Subcutaneous adipose tissue (tissue), 4 donors: ENCODE measurements around the gene CA11. TPM values are rescaled to one million over a fixed set of nuclear protein-coding genes. Genes with fewer than 3 reads are reported as not detected.

Experiments used
- total RNA-seq, 4 donors: library from RNA; depleted of rRNA; stranded (reverse); fragments of >200 nt; gene quantifications; one replicate each; pipeline ENCODE4 v1.1.0, GENCODE V29; 2016
- TF ChIP-seq, protein P1 (sequence below): fragments of 450-650 bp; IDR thresholded peaks from one replicate; pipeline ENCODE4 v1.5.1; 2016; ENCODE audit warnings: low read depth, mild to moderate bottlenecking, control low read depth, antibody characterized with exemption, moderate library complexity

Gene CA11
- total RNA-seq, 4 donors from 2014 or later = 1.5 to 3.4 TPM; not detected in 2

DNA sequence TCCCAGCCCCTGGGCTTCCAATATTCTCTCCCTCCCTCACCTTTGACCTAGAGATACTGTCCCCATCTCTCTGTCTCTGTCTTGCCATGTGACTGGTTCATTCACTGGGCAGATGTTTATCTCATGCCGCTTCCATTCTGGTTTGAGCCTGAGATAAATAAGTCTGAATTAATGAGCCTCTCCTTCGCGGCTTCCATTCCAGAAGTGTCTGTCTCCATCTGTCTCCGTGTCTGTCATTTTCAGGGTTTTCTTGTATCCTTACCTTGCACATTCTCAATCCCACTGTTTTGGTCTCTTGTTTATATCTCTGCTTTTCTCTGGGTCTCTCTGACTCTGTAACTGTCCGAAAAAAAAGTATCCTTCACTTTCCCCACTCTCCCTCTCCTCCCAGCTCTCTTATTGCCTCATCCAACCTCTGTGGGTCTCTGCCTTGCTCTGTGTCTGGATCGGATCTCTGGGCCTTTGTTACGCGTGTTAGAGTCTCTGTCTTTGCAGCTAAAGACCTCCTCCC is 22.4 kb downstream of the CA11 start:
- TF ChIP-seq, protein P1, sequence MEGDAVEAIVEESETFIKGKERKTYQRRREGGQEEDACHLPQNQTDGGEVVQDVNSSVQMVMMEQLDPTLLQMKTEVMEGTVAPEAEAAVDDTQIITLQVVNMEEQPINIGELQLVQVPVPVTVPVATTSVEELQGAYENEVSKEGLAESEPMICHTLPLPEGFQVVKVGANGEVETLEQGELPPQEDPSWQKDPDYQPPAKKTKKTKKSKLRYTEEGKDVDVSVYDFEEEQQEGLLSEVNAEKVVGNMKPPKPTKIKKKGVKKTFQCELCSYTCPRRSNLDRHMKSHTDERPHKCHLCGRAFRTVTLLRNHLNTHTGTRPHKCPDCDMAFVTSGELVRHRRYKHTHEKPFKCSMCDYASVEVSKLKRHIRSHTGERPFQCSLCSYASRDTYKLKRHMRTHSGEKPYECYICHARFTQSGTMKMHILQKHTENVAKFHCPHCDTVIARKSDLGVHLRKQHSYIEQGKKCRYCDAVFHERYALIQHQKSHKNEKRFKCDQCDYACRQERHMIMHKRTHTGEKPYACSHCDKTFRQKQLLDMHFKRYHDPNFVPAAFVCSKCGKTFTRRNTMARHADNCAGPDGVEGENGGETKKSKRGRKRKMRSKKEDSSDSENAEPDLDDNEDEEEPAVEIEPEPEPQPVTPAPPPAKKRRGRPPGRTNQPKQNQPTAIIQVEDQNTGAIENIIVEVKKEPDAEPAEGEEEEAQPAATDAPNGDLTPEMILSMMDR = no peak

DNA sequence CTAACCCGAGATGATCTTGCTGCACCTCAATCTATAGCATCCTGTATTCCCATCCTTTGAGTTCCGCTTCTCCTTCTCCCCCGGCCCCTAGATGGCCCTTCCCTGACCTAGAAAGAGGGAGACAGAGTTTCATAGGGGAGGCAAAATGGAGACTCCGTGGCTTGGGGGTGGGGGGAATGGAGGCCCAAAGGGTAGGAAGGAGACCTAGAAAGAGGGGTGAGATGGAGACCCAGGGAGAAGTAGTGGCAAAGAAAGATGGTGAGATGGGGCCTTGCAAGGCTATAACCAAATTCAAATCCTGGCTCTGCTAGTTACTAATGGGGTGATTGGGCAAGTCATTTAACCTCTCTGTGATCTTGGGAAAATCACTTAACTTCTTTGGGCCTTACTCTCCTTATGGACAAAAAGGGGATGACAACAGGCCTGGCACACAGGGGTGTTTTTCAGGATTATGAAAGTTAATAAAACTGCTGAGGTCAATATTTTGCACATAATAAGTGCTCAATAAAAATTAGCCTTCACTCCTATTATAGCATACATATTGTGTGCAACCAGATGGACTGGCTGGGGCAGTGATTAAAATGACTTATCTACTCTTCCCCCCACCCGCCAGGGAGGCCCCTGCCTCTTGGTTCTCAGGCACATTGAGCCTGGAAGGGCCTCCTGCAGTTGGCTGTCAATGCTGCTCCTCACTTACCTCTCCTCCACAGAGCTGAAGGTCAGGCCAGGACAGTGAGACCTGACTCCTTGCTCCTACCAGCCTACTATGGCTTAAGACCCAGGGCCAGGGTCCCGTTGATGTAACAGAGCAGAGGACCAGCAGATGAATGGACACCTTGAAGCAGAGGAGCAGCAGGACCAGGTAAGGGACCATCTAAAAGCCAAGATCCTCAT is 26.0 kb downstream of the CA11 start:
- TF ChIP-seq, protein P1 = no peak

DNA sequence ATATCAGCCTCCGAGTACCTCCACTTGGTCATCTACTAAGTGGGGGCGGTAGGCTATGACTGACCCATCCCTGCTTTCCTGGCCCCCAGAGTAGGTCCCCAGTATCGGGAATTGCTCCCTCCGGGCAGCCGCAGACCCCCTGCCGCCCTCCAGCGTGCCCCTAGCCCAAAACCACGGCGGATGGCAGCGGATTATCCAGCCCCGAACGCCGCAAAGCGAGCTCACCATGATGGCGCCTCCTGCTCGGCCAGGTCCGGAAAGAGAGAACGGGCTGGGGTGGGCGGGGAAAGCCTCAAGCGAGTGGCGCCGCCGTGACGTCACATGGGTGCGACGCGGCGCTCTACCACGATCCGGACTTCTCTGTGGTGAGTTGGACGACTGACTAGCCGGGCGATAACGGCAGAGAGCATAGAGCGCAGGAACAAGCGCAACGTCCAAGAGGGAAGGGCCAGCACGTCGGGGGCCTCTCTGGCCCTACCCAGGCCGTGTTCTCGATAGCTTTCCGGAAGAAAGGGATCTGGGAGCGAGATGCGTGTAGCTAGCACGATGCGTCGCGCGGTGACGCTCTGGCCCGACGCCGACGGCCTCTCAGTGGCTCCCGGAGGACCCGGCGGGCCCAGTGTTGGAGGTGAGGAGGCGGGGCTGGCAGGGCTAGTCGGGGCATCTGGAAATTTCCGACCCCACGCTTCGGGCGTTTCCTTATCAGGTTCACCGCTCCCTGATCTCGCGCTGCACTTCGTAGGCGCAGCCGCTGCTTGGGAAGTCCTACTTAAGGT is 26.9 kb downstream of the CA11 start, which contains the start of the genes RPL18 and SPHK2:
RPL18 (minus strand) TSS at position 263 of the 776 bp plus-strand sequence; CDS start at position 228, 35 bp downstream.
SPHK2 (plus strand) TSS at position 591 of the 776 bp plus-strand sequence. CDS start 1,009 bp downstream, outside the sequence.
- TF ChIP-seq, protein P1 = no peak

DNA sequence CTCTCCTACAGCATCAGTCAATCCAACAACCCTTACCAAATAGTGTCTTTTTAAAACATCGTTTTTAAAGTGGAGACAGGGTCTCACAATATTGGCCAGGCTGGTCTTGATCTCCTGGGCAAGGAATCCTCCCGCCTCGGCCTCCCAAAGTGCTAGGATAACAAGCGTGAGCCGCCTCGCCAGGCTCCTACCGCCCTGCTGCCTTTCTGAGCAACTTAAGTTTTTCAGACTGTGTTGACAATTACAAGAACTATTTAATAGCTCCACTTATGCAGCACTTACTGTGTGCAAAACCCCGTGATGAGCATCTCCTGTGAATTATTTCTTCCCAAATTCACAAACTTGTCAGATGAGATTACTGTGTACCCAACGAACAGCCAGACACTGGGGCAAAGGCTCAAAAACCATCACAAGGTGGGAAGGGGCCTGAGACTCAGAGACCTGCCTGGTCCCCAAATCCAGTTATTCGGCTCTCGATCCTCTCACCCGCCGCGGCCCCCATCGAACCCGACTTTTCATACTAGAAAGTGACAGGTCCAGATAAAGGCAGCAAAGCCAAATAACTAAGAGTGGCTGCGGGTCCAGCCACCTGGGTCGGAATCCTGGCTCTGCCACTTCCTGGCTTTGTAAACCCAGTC is 27.6 kb downstream of the CA11 start:
- TF ChIP-seq, protein P1 = no peak

DNA sequence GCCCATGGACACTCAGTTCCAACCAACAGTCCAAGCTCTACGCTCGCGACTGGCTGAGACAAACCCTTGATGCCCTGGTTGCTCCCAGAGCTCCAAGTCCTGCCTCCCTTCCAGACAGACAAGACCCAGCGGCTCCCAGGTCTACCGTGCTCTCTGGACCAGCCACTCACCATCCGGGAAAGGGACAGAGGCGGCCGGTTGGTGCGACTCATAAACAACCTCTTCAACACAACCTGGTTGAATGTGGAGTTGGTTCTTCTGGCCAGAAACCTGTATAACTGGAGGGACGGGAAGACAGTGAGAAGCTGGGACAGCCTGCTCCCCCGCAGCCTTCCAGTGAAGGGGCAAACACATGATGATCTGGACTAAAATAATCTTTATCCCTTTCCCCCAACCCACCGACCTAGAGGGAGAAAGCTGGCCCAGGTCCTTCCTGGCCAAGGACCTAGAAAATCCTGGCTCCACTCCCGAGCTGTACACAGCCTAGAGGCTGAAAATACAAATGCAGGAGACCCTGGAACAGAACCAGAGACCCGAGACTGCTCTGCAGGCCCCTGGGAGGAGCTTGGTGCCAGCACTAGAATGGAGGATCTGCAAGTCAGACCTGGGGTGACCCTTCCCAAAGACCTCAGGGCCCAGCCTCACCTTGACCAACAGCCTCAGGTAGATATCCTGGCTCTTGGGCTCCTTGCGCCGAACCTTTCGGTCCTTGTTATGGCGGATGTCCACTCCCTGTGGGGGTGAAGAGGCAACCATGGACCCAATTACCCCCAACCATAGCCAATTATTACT is 28.6 kb downstream of the CA11 start:
- TF ChIP-seq, protein P1 = no peak

DNA sequence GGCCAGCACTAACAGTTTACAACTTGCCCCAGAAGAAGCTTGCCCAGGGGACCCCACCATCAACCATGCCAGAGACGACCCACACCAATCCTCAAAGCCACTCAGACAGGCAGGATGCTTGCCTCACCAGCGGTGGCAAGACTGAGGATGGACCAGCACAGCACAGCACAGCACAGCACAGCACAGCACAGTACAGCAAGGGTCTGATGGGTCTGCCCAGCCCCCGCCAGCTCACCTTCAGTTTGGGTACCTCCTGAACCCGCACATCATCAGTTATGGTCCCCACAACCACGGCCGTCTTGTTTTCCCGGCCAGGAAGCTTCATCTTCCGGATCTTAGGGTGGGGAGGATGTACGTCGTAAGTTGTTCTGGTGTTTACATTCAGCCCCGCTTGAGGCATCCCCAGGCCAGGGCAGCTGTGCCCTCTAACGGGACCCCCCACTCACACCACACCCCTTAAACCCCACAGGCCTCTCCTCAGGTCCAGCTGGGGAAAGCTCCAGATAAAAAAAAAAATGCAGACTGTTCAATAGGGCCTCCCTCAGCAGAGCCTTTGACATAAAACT is 29.4 kb downstream of the CA11 start:
- TF ChIP-seq, protein P1 = no peak
